ENCODE results near the gene SDC1.

- TF ChIP-seq POLR2A (IDR thresholded peaks at IDR 0.05), result no peak
- TF ChIP-seq CTCF (IDR thresholded peaks at IDR 0.05), result no peak
- TF ChIP-seq POLR2AphosphoS5 (IDR thresholded peaks at IDR 0.05), result no peak
- no peak for TF ChIP-seq EP300 (IDR thresholded peaks at IDR 0.05; ENCODE audit: low read depth)
Observed at GRCh38 chr2:20218331-20219320, 6.3 kb downstream of the SDC1 start.
